OCI-LY7 (cell line): ENCODE data around the gene ELL3.

Source experiments
- CTCF ChIP-seq: fragments of 200-600 bp; sonication (generic); conservative IDR thresholded peaks from 2 replicates; pipeline ENCODE4 v1.5.1; 2014; ENCODE audit warnings: mild to moderate bottlenecking, antibody characterized with exemption, low read length, moderate library complexity, mixed read lengths
- EZH2phosphoT487 ChIP-seq: fragments of 200-600 bp; sonication (generic); IDR thresholded peaks from 2 replicates; pipeline ENCODE4 v1.6.1; 2018; ENCODE audit warnings: low read depth, borderline replicate concordance, mild to moderate bottlenecking, mixed run types, antibody characterized with exemption, low read length, moderate library complexity, mixed read lengths

GRCh38 chr15:43826029-43826507, 49.3 kb upstream of the ELL3 start:
- TF ChIP-seq CTCF, result no peak
- no peak for TF ChIP-seq EZH2phosphoT487
